KG1 (cell line): ENCODE measurements around the gene ALKBH6.
A peak's percentile ranks its signal among the peaks of the same experiment; 100 is the strongest.

Source experiments
- DNase-seq: peaks from one replicate; lab custom pipeline; 2025; lab: John Stamatoyannopoulos, UW

ALKBH6 gene

GRCh38 chr19:36030264-36031148 is 16.5 kb upstream of the ALKBH6 start:
- DNase-seq, result no peak

GRCh38 chr19:36028313-36029041 is 14.5 kb upstream of the ALKBH6 start:
- DNase-seq, result no peak

- DNase-seq, result no peak
Measured at GRCh38 chr19:36027696-36028095, 13.7 kb upstream of the ALKBH6 start.

- DNase-seq, result no peak
Measured at GRCh38 chr19:36026091-36026876, 12.3 kb upstream of the ALKBH6 start.

GRCh38 chr19:36025541-36025940 is 11.5 kb upstream of the ALKBH6 start:
- no peak for DNase-seq

- no peak for DNase-seq
Measured at GRCh38 chr19:36023432-36023831, 9.4 kb upstream of the ALKBH6 start.

GRCh38 chr19:36019061-36019670 is 5.2 kb upstream of the ALKBH6 start:
- no peak for DNase-seq

- DNase-seq, result no peak
Measured at GRCh38 chr19:36013280-36014011, 567 bp downstream of the ALKBH6 start.

GRCh38 chr19:36010402-36010801 is 3.6 kb downstream of the ALKBH6 start:
- DNase-seq, result no peak

GRCh38 chr19:36009633-36010379 is 4.2 kb downstream of the ALKBH6 start:
- no peak for DNase-seq

GRCh38 chr19:36009220-36009619 is 4.8 kb downstream of the ALKBH6 start:
- DNase-seq, result no peak

- DNase-seq, result no peak
Measured at GRCh38 chr19:36008336-36008978, 5.6 kb downstream of the ALKBH6 start, which contains the start of gene SYNE4. SYNE4 (minus strand) TSS chr19:36008813; CDS start chr19:36008681, 132 bp downstream.

GRCh38 chr19:36006955-36007354 is 7.1 kb downstream of the ALKBH6 start:
- no peak for DNase-seq

- no peak for DNase-seq
Measured at GRCh38 chr19:36003284-36003683, 10.7 kb downstream of the ALKBH6 start.

- DNase-seq, result no peak
Measured at GRCh38 chr19:36001605-36002004, 12.4 kb downstream of the ALKBH6 start.

- no peak for DNase-seq
Measured at GRCh38 chr19:35996777-35997176, 17.2 kb downstream of the ALKBH6 start.

GRCh38 chr19:35995048-35995993 is 18.7 kb downstream of the ALKBH6 start, which contains the start of gene SDHAF1:
SDHAF1 (plus strand) TSS chr19:35995188; CDS start chr19:35995275, 87 bp downstream.
- peak; percentile 84 for DNase-seq

- DNase-seq, result no peak
Measured at GRCh38 chr19:35993923-35994598, 20.0 kb downstream of the ALKBH6 start.
